ENCODE measurements around the gene SERPINA1. TPM values are rescaled to one million over a fixed set of nuclear protein-coding genes. Genes with fewer than 3 reads are reported as not detected.

The SERPINA1 gene
- total RNA-seq, 1 experiment from 2014 or later: 9.1 TPM

GRCh38 chr14:94368956-94369355 is 19.4 kb downstream of the SERPINA1 start:
- Histone ChIP-seq H3K27ac (ENCODE audit: low read depth, low read length) (no peak overlapping the region), H2AFZ (ENCODE audit: low read depth, low read length, poor library complexity, severe bottlenecking) (no peak overlapping the region), H4K20me1 (ENCODE audit: insufficient read depth) (no peaks in the 10 kb centered on the region), H3K4me2 (ENCODE audit: low read length) (no peak overlapping the region), H3K4me1 (ENCODE audit: control insufficient read depth in 1 of 2, insufficient read depth in 2 of 2, low read length in 2 of 2) (peaks cover 9 to 19% of the 10 kb centered on the region in 2 experiments), H3K9me2 (ENCODE audit: insufficient read depth) (no peaks in the 10 kb centered on the region), H3K4me3 (replicated peaks in 1 of 2; ENCODE audit: low read depth in 1 of 2, low read length in 2 of 2) (no peak overlapping the region), H3K9me3 (ENCODE audit: control insufficient read depth in 1 of 2, insufficient read depth in 1 of 2, low read depth in 1 of 2, low read length in 2 of 2) (no peaks in the 10 kb centered on the region), H3K27me3 (ENCODE audit: insufficient read depth, low read length) (no peaks in the 10 kb centered on the region), H3K36me3 (ENCODE audit: control insufficient read depth in 1 of 2, insufficient read depth in 2 of 2, low read length in 2 of 2) (no peaks in the 10 kb centered on the region), H3K79me2 (ENCODE audit: insufficient read depth, low read length) (no peaks in the 10 kb centered on the region), H3K9ac (ENCODE audit: low read length) (no peak overlapping the region)
- intact Hi-C loops (cut with micrococcal nuclease): no loop called here
- ATAC-seq (no peak), DNase-seq (ENCODE audit: low read depth, low spot score) (no peak)
- POLR2A ChIA-PET: no interaction called here
- RAD21 ChIA-PET (ENCODE audit: low non-redundant PET in 1 of 2, low total read pairs in 2 of 2, uncharacterized antibody in 2 of 2, unreplicated experiment in 2 of 2): no interaction called here
- no TSS peak for BruUV-seq (replicated peaks)
- CTCF ChIA-PET: no interaction called here
- TF ChIP-seq FOSL1 (IDR thresholded peaks at IDR 0.05; ENCODE audit: low read depth): no peak
- TF ChIP-seq POLR2AphosphoS5 (IDR thresholded peaks at IDR 0.05; ENCODE audit: low read depth, low read length): no peak
- no peak for TF ChIP-seq EGR1 (IDR thresholded peaks at IDR 0.05; ENCODE audit: low read depth)
- TF ChIP-seq TCF7L2 (IDR thresholded peaks at IDR 0.05; ENCODE audit: borderline replicate concordance, extremely low read depth, insufficient read depth, insufficient read length): no peak
- TF ChIP-seq EZH2phosphoT487 (IDR thresholded peaks at IDR 0.05; ENCODE audit: borderline replicate concordance): no peak

DNA sequence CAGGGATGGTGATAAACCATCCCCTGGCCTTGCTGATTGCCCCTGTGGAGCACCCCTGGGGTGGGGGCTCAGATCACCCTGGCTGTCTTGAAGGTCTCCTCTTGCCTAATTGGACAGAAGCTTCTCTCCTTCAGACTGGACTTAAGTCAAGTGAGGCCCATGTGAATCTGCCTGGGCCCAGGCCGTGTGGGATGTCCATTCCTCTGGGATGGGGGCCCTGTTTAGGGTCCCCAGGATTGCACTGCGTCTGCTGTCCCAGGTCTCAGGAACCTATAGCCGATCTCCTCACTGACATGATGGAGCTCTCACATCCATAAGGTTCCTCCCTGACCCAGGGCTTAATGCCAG is 20.2 kb downstream of the SERPINA1 start:
- CTCF ChIA-PET: no interaction called here
- Histone ChIP-seq H3K4me2 (ENCODE audit: low read length) (no peak overlapping the region), H3K9ac (ENCODE audit: low read length) (no peak overlapping the region), H3K27ac (ENCODE audit: low read depth, low read length) (no peak overlapping the region), H3K27me3 (ENCODE audit: insufficient read depth, low read length) (no peaks in the 10 kb centered on the region), H3K9me3 (ENCODE audit: control insufficient read depth in 1 of 2, insufficient read depth in 1 of 2, low read depth in 1 of 2, low read length in 2 of 2) (no peaks in the 10 kb centered on the region), H3K79me2 (ENCODE audit: insufficient read depth, low read length) (no peaks in the 10 kb centered on the region), H3K4me3 (replicated peaks in 1 of 2; ENCODE audit: low read depth in 1 of 2, low read length in 2 of 2) (no peak overlapping the region), H3K9me2 (ENCODE audit: insufficient read depth) (no peaks in the 10 kb centered on the region), H3K36me3 (ENCODE audit: control insufficient read depth in 1 of 2, insufficient read depth in 2 of 2, low read length in 2 of 2) (no peaks in the 10 kb centered on the region), H3K4me1 (ENCODE audit: control insufficient read depth in 1 of 2, insufficient read depth in 2 of 2, low read length in 2 of 2) (peaks cover 1 to 12% of the 10 kb centered on the region in 2 experiments), H4K20me1 (ENCODE audit: insufficient read depth) (no peaks in the 10 kb centered on the region), H2AFZ (ENCODE audit: low read depth, low read length, poor library complexity, severe bottlenecking) (no peak overlapping the region)
- no peak for DNase-seq (ENCODE audit: low read depth, low spot score)
- RAD21 ChIA-PET (ENCODE audit: low non-redundant PET in 1 of 2, low total read pairs in 2 of 2, uncharacterized antibody in 2 of 2, unreplicated experiment in 2 of 2): no interaction called here
- no peak for ATAC-seq
- POLR2A ChIA-PET: no interaction called here
- intact Hi-C loops (cut with micrococcal nuclease): no loop called here
- TF ChIP-seq, protein P1, sequence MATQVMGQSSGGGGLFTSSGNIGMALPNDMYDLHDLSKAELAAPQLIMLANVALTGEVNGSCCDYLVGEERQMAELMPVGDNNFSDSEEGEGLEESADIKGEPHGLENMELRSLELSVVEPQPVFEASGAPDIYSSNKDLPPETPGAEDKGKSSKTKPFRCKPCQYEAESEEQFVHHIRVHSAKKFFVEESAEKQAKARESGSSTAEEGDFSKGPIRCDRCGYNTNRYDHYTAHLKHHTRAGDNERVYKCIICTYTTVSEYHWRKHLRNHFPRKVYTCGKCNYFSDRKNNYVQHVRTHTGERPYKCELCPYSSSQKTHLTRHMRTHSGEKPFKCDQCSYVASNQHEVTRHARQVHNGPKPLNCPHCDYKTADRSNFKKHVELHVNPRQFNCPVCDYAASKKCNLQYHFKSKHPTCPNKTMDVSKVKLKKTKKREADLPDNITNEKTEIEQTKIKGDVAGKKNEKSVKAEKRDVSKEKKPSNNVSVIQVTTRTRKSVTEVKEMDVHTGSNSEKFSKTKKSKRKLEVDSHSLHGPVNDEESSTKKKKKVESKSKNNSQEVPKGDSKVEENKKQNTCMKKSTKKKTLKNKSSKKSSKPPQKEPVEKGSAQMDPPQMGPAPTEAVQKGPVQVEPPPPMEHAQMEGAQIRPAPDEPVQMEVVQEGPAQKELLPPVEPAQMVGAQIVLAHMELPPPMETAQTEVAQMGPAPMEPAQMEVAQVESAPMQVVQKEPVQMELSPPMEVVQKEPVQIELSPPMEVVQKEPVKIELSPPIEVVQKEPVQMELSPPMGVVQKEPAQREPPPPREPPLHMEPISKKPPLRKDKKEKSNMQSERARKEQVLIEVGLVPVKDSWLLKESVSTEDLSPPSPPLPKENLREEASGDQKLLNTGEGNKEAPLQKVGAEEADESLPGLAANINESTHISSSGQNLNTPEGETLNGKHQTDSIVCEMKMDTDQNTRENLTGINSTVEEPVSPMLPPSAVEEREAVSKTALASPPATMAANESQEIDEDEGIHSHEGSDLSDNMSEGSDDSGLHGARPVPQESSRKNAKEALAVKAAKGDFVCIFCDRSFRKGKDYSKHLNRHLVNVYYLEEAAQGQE (IDR thresholded peaks at IDR 0.05; ENCODE audit: low read depth): no peak
- no peak for TF ChIP-seq TCF7L2 (IDR thresholded peaks at IDR 0.05; ENCODE audit: borderline replicate concordance, extremely low read depth, insufficient read depth, insufficient read length)
- no peak for TF ChIP-seq CTCF (IDR thresholded peaks at IDR 0.05 in 2 of 3, conservative IDR thresholded peaks at IDR 0.05 in 1 of 3; ENCODE audit: borderline replicate concordance in 1 of 3, insufficient read depth in 1 of 3, low read depth in 2 of 3, low read length in 2 of 3)
- no peak for TF ChIP-seq POLR2A (IDR thresholded peaks at IDR 0.05; ENCODE audit: borderline replicate concordance, extremely low read depth, insufficient read depth, insufficient read length)
- TF ChIP-seq ZFX (IDR thresholded peaks at IDR 0.05): no peak
- TF ChIP-seq EZH2 (IDR thresholded peaks at IDR 0.05): no peak
- TF ChIP-seq ELF1 (IDR thresholded peaks at IDR 0.05; ENCODE audit: borderline replicate concordance, low read depth): no peak
- TF ChIP-seq SP1 (IDR thresholded peaks at IDR 0.05; ENCODE audit: low read depth): no peak
- no peak for TF ChIP-seq EGR1 (IDR thresholded peaks at IDR 0.05; ENCODE audit: low read depth)
- TF ChIP-seq SRF (IDR thresholded peaks at IDR 0.05; ENCODE audit: low read depth): no peak
- TF ChIP-seq RAD21 (IDR thresholded peaks at IDR 0.05; ENCODE audit: low read depth): no peak
- no peak for TF ChIP-seq EZH2phosphoT487 (IDR thresholded peaks at IDR 0.05; ENCODE audit: borderline replicate concordance)
- no peak for TF ChIP-seq ZNF274 (IDR thresholded peaks at IDR 0.05; ENCODE audit: low read depth, low read length)
- TF ChIP-seq POLR2AphosphoS5 (IDR thresholded peaks at IDR 0.05; ENCODE audit: low read depth, low read length): no peak
- no peak for TF ChIP-seq CEBPB (IDR thresholded peaks at IDR 0.05; ENCODE audit: low read depth)
- no peak for TF ChIP-seq YY1 (IDR thresholded peaks at IDR 0.05; ENCODE audit: extremely low read depth, insufficient replicate concordance, low read depth, low read length)
- no TSS peak for BruUV-seq (replicated peaks)

Measured in HCT116 (cell line).